GM12873 (cell line): ENCODE data around the gene ANKRD33.
A peak's percentile ranks its signal among the peaks of the same experiment; 100 is the strongest.

Source experiments
- TF ChIP-seq, protein P1 (sequence below): IDR thresholded peaks from 2 replicates; pipeline ENCODE4 v1.5.1; 2012; ENCODE audit warnings: low read depth, mild to moderate bottlenecking, moderate library complexity, low read length, control low read depth; ENCODE audit not compliant: insufficient read depth; ENCODE audit errors: missing control alignments

ANKRD33 gene

DNA sequence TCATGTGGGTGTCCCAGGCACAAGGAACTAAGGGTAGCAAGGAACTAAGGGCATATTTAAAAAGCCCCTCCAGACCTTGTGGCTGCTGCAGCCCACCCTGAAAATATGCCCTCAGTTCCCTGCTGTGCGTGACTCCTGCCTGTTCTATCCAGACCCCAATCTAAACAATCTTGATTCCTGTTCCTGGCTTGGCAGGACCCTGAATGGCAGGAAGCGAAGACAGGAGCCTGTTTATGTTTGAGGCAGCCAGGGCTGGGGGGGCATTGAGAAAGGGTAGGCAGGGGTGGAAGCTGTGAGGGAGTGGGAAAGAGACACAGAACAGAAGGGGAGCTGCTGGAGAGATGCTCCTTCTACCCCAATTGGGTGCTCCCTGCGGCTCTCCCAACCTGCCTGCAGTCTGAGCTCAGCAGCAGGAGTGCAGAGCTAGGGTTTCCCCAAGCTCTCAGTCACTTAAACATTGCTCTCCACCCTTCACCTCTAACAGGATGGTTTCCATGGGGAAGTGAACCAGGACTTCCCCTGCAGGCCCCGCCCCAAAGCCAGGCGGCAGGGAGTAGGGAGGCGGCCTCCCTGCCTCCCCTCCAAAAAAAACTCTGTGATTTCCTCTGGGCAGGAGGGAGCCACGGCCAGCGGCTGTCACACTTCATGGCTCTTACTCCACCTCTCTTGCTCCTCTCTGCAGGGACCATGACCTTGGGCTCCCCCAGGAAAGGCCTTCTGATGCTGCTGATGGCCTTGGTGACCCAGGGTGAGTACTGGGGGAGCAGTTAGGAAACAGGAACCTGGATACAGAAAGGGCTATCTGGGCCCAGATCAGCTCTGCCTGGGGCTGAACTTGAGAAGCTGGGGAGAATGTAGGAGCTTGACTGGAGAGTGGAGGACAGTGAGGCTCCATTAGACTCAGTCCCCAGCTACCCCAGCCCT is 24.1 kb downstream of the ANKRD33 start:
- TF ChIP-seq, protein P1, sequence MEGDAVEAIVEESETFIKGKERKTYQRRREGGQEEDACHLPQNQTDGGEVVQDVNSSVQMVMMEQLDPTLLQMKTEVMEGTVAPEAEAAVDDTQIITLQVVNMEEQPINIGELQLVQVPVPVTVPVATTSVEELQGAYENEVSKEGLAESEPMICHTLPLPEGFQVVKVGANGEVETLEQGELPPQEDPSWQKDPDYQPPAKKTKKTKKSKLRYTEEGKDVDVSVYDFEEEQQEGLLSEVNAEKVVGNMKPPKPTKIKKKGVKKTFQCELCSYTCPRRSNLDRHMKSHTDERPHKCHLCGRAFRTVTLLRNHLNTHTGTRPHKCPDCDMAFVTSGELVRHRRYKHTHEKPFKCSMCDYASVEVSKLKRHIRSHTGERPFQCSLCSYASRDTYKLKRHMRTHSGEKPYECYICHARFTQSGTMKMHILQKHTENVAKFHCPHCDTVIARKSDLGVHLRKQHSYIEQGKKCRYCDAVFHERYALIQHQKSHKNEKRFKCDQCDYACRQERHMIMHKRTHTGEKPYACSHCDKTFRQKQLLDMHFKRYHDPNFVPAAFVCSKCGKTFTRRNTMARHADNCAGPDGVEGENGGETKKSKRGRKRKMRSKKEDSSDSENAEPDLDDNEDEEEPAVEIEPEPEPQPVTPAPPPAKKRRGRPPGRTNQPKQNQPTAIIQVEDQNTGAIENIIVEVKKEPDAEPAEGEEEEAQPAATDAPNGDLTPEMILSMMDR, result no peak

DNA sequence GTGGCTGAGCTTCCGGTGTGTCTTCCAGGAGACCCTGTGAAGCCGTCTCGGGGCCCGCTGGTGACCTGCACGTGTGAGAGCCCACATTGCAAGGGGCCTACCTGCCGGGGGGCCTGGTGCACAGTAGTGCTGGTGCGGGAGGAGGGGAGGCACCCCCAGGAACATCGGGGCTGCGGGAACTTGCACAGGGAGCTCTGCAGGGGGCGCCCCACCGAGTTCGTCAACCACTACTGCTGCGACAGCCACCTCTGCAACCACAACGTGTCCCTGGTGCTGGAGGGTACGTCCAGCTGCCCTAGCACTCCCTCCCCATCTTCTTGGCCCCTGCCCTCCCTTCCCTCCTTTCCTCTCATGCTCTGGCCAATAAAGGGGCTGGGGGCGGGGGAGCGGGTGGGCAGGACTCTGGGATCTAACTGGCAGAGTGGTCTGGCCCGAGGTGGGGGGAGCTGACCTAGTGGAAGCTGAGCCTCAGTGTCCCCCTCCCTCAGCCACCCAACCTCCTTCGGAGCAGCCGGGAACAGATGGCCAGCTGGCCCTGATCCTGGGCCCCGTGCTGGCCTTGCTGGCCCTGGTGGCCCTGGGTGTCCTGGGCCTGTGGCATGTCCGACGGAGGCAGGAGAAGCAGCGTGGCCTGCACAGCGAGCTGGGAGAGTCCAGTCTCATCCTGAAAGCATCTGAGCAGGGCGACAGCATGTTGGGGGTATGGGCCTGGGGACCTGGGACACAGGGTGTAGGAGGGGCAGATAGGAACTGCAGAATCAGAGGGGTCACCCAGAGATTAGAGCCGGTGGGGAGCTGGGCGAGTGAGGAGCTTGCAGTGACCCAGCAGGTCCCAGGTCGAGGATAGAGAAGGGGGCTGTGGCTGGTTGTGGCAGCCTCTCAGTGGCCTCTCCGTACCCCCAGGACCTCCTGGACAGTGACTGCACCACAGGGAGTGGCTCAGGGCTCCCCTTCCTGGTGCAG is 25.4 kb downstream of the ANKRD33 start:
- TF ChIP-seq, protein P1, result peak; percentile 38

DNA sequence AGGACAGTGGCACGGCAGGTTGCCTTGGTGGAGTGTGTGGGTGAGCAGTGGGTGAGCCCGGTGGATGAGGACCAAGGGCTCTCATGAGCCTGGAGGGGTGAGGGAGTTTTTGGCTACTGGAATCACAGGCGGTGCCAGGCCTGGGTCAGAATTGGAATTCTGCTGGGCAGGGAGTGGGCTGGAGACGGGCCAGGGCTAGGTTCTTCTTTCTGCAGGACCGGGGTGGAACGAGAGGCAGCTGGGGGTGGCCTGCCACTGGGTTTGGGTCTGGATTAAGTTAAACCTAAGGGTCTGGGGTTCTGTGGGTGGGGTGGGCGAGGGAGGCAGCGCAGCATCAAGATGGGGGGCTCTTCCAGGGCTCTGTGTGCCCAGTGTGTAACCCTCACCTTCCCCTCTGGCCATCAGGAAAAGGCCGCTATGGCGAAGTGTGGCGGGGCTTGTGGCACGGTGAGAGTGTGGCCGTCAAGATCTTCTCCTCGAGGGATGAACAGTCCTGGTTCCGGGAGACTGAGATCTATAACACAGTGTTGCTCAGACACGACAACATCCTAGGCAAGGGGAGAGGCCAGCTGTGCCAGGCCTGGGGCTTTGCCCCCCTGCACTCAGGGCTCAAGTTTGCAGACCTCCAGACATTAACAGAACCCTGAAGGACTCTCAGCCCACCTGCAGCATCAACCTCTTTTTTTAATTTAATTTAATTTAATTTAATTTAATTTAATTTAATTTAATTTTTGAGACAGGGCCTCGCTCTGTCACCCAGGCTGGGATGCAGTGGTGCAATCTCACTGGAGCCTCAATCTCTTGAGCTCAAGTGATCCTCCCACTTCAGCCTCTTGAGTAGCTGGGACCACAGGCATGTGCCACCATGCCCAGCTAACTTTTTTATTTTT is 26.4 kb downstream of the ANKRD33 start:
- TF ChIP-seq, protein P1, result no peak

DNA sequence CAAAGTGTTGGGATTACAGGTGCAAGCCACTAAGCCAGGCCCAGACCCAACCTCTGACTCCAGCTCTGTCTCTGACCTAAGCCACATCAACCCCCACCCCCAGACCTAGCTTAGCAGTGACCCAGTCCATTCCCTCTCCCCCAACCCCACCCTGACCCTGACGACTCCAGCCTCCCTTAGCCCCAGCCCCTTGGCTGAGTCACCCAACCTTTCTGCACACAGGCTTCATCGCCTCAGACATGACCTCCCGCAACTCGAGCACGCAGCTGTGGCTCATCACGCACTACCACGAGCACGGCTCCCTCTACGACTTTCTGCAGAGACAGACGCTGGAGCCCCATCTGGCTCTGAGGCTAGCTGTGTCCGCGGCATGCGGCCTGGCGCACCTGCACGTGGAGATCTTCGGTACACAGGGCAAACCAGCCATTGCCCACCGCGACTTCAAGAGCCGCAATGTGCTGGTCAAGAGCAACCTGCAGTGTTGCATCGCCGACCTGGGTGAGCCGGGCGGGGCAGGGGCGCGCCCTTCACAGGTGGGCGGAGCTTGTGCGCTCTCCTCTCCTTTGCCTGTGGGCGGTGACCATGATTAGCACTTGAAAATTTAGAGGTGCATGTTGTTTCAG is 27.2 kb downstream of the ANKRD33 start:
- TF ChIP-seq, protein P1, result no peak

DNA sequence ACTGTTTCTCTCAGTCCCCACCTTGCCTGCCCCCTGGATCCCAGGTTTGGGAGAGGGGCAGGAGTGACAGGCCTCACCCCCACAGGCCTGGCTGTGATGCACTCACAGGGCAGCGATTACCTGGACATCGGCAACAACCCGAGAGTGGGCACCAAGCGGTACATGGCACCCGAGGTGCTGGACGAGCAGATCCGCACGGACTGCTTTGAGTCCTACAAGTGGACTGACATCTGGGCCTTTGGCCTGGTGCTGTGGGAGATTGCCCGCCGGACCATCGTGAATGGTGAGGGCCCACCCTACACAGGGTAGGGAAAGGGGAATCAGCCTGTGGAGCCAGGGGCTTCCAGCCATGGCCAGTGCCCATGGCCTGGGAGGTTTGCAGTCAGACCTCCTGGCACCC is 28.0 kb downstream of the ANKRD33 start:
- TF ChIP-seq, protein P1, result no peak

DNA sequence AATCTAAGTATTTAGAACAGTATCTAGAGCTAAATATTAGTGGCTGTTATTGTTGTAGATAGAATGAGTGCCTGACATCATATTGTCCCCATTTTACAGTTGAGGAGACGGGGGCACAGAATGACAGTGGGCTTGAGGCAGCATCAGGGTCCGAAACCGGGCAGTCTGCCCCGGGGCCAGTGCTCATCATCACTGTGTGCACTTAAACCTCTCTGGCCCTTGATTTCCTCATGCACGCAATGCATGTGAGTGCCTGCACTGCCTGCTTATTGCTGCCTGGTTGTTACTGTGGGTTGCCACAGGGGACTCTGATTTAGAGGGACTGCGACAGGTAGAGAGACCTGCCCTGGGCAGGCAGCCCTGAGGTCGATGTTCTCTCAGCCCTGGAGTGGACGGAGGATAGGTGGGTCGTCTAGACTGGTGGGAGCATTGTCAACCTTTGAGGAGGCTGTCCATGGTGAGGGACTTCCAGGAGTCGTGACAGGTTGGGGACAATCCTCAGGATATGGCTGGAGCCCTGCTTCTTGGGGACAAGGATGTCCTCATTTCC is 29.2 kb downstream of the ANKRD33 start:
- TF ChIP-seq, protein P1, result no peak
